ENCODE measurements around the gene OR51G1.
"Not testable (repeated sequence)": the region's sequence is repeated elsewhere in the genome, so short reads cannot be mapped to it uniquely, and the experiment has no call there.

OR51G1 gene, protein sequence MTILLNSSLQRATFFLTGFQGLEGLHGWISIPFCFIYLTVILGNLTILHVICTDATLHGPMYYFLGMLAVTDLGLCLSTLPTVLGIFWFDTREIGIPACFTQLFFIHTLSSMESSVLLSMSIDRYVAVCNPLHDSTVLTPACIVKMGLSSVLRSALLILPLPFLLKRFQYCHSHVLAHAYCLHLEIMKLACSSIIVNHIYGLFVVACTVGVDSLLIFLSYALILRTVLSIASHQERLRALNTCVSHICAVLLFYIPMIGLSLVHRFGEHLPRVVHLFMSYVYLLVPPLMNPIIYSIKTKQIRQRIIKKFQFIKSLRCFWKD

DNA sequence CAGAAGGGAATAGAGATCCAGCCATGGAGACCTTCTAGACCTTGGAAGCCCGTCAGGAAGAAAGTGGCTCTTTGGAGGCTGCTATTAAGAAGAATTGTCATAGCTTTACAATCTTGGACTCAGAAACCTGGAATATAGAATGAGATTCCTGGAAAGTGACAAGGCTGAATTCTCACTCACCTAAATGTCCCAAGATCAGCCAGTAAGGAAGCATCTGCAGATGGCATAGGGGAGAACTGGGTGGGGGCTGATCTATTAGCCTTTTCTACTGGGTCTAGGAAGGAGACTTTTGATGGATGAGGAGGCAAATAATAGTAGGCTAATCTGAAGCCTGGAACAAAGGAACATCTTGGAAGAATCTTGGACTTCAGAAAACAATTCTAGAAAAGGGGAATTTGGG lies at the start of gene OR51G1:
OR51G1 (minus strand) TSS at position 101 of the 400 bp plus-strand sequence; CDS start at position 101, 0 bp downstream.
- DNase-seq = no peak

DNA sequence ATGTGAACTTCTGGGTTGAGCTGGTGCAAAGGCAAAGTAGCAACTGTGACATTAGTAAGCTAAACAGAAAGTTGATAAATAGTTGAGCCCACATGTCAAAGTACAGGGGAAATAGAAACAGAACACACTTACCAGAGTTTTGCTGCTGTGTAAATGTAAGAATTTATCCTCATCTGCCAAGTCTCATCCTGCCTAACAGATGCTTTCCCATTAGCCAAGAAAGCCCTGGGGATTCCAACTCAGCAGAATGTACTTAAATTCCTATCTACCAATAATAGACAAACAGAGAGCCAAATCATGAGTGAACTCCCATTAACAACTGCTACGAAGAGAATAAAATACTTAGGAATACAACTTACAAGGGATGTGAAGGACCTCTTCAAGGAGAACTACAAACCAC lies 38.7 kb upstream of the OR51G1 start:
- no peak for DNase-seq

DNA sequence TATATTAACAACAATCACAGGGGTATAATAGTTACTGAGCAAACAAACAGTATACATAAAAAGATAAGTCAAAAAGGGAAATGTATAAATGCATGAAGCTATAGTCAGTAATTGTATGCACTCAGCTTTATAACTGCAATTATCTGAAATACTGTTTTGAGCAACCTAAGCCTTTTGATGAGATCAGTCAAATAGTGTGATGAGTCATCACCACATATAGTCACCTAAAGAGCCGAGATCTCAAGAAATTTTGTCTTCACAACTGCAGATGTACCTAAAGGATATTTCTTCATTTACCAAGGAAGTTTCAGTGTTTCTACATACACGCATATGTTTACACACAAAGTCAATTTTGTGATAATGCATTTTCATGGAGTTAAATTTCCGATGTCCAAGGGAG lies 36.7 kb upstream of the OR51G1 start:
- no peak for DNase-seq

DNA sequence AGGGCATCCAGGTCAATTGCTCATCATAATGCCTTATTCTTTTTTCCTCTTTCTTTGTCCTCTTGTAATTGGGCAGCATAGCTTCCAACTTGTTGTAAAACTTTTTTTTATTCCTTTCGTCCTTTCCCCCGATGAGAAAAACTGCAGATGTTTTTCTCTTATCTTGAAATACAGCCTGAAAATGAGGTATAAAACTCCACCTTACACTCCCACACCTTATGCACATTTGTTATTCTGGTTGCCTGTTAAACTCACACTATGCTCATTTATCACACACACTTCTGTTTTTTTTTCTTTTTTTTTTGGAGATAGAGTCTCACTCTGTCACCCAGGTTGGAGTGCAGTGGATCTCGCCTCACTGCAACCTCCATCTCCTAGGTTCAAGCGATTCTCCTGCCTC lies 33.3 kb upstream of the OR51G1 start:
- no peak for DNase-seq

DNA sequence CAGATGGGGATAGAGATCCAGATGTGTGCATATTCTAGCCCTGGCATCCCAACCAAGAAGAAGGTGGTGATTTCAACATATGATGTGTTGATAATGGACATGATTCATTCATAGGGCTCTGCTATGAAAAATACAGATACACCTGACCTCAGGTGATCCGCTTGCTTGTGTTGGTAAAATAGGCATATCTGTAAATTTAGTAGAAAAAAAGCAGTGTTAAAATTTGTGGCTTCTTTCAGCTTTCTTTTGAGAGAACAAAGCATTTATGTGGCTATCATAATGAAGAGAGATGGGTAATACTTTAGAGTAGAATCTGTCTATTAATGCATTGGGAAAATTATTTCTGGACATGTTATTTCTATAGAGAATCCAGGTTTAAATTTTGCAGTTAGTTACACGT lies 31.5 kb upstream of the OR51G1 start, which contains the start of gene OR51A2:
OR51A2 (minus strand) TSS at position 101 of the 400 bp plus-strand sequence; CDS start at position 101, 0 bp downstream.
- not testable (repeated sequence) for DNase-seq

DNA sequence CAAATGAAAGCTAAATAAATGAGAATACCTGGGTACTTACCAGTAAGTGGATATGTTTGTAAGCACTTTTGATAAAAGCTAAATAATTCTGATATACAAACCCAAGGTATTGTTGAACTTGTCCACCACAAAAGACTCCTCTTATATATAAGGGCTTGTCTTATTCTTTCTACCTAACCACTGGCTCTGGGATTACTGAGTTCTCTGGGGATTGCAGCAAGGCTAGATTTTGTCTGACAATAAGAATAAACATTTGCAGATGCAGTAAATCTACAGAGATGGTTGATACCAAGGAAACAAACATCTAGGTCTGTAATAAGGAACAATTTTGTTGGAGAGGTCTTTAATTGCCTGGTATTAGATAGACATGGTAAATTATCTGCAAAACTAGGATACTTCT lies 23.4 kb upstream of the OR51G1 start, which contains the start of gene OR51A4:
OR51A4 (minus strand) TSS at position 101 of the 400 bp plus-strand sequence. CDS start 505 bp downstream, outside the sequence.
- DNase-seq = no peak

DNA sequence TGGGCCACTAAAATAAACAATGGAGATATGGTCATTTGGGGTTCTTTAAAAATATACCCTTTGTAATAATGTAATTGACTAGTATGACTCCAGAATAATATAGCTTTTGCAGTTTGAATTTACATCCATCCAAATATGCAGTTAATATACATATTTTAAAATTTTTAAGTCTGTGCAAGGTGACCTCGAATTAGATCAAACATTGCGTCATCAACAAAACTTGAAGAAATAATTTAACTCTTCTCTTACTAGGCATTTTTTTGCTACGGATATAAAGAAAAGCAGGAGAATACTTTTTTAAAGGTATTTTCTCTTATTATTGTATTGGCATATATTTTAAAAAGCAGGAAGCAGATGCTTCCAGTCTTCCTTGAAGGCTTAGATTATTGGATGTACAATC lies 12.6 kb upstream of the OR51G1 start:
- DNase-seq = no peak

DNA sequence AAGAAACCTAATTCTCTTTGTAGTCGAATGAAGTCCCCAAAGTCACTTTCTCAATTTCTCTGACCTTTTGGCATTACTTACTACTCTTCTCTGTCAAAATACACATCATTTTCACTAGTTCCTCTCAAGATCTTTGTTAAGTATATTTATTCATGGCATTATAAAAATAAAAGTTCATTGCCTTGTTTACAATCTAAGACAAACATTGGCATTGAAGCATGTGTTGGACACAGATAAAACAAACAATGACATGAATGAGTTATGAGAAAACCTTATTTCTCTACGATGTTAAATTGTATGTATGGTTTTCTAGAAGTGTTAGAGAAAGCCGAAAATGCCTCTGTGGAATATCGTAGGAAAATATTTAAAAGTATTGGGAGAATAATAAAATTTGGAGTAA lies 8.6 kb upstream of the OR51G1 start:
- no peak for DNase-seq

DNA sequence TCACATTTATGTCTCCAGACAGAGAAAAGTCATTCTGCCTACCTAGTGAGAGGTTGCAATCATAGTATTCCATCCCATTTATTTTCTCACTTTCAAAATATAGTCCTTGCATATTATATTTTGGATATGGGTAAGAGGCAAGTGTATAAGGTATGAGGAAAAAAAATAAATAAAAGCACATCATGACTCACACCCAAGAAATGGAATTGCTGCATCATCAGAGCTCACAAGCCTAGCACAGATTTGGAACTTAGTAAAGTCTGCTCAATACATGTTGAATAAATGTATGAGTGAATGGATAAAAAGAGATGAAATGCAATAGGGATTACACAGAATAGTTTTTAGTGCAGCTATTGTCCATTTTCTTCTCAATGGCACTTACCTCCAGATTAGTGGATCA lies 2.5 kb upstream of the OR51G1 start:
- DNase-seq = no peak

DNA sequence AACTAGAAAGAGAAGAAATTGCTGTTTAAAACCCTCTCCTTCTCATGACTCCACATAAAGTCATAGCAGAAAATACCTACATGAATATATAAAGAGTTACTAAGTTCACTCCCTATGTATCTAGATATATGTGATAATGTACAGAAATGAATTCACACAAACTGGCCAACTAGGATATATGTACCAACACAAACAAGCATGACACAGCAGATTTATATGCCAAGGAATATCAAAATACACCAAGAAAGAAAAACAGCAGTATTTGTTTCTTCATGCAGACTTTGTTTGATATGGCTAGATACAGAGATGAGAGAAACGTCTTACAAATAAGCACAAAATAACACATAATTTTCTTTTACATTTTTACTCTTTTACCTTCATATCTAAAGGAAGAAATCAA lies 1.8 kb downstream of the OR51G1 start:
- no peak for DNase-seq

DNA sequence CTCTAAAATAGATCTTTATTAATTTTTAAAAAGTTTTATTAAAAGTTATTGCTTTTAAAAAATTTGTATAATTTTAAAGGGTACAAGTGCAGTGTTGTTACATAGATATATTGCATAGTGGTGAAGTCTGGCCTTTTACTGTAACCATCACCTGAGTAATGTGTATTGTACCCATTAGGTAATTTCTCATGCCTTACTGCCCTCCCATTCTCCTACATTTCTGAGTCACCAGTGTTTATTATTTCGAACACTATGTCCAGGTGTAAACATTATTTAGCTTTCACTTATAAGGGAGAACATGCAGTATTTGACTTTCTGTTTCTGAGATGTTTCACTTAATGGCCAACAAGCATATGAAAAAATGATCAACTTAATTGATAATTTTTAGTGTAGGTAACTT lies 2.3 kb downstream of the OR51G1 start:
- DNase-seq = no peak

DNA sequence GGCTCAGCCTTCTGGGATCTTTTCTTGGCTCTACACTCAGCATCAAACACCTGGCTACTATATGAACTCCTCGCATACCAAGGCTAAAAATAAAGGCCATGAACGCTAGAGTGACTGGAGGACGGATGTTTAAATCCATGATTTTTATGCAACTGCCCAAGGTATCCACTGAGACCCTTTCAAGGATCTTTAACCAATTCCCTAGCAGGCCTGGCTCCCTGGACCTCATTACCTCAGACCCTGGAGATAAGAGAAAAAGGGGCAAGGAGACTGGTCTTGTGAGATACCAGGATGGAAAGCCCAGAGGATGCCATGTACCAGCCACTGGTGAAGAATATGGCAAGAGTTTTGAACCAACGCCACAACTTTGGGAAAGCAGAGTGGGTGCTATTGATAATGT lies 4.9 kb downstream of the OR51G1 start, which contains the start of gene OR51G2:
OR51G2 (minus strand) TSS at position 101 of the 400 bp plus-strand sequence. CDS start 3,687 bp downstream, outside the sequence.
- no peak for DNase-seq

DNA sequence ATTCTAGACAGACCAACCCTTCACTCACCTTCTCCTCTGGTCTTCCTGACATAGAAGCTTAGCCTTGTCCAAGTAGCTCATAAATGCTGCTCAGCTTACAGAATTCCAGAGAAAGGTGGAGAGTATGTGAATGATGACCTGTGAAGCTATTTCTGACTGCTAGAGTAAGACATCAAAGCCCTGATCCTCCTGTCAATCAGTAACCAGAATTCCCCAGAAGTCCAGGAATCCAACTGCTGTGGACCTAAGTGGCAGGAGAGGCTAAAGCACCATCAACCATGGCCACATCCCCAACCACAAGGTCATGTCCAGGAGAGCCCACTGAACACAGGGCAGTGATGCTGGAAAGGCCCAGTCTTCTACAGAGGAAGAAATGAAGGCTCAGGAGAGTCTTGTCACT lies 7.6 kb downstream of the OR51G1 start:
- no peak for DNase-seq

DNA sequence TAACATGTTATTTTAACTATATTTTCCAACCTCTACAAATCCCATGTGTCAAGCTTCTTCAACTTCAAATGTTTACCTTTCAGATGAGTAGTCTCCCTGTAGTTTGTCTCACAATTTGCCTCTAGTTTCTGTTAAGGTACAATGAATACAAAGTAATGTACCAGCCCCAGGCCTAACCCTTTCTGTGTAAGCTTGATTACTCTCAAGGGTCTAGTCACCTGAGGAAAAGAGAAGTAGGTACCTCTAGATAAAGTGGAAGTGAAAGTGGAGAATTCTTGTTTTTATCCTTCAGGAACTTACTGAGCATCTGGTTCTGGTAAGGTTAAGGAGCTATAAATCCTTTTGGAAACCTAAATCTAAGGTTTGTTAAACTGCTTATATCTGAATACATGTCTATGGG lies 20.7 kb downstream of the OR51G1 start, which contains the start of gene OR51A7:
OR51A7 (plus strand) TSS at position 300 of the 400 bp plus-strand sequence. CDS start 3,587 bp downstream, outside the sequence.
- no peak for DNase-seq

DNA sequence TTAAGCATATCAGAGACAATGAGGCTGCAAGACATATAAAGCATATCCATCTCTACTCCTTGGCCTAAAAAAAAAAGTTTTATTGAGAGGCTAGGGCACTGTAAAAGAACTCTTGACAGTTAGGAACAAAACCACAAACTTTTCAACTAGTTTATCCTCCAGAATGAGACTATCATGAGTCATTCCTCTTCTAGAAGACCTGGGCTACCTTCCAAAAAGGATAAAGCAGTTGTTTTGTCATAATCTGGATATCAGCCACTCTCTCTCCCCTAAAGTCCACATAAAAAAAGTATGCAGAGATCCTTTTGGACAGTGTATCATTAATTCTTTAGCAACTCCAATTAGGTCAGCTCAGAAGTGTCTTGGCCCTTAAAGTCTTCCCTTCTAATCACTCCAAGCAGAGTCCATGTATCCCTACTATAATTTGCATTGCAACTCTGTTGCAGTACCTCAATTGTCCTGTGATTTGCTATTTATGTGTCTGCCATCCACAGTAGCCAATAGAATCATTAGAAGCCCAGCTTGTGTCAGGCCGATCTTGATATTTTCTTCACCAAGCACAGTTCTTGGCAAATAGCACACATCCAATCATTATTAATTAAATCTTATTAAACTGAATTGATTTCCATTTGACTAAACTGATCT lies 32.0 kb downstream of the OR51G1 start:
- no peak for DNase-seq

DNA sequence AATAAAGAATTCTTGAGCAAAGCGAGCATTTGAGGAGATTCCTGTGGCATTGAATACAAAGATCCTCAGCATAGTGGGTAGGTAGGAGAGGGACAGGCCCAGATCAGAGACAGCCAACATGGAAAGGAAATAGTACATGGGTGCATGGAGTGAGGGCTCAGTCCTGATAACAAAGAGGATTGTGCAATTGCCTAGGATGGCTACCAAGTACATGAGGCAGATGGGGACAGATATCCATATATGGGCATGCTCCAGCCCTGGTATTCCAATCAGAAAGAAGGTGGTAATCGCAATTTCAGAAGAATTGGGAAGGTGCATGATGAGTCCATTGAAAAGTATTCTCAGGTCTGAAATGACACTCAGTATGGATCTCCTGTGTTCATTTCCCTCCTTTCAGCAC lies 33.9 kb downstream of the OR51G1 start:
- DNase-seq = no peak

DNA sequence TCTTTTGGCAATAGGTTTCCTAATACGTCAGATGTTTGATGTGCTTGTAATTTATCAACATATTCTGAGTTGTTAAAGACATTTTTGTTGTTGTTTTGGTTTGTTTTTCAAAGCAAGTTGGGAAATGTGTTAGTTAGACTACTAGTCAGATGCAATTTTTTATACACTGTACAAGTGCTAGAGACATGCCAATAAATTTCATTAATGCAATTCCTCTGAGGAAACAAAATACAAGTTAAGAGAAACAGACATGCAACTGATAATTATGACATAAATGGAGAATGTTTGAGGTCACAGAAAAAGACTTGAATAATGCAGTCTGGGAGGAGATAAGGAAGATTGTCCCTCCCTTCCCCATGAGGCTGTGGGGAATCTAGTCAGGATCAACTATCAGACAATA lies 36.5 kb downstream of the OR51G1 start:
- DNase-seq = no peak

DNA sequence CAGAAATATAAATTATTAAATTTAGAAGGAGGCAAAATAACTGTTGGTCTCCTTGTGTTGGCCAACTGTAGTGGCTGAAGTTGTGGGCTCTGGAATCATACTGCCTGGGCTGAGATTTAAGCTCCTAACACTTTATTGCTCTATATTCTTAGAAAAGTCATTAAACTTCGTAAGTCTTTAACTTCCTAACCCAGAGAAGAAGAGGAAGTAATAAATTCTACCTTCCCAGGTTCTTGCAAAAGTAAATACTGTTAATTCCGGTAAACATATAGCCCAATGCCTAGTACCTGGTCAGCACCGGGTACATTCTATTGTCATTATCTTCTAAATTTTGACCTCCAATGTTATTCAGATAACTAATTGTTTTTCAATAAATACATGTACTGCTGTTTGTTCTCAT lies 38.0 kb downstream of the OR51G1 start:
- no peak for DNase-seq

DNA sequence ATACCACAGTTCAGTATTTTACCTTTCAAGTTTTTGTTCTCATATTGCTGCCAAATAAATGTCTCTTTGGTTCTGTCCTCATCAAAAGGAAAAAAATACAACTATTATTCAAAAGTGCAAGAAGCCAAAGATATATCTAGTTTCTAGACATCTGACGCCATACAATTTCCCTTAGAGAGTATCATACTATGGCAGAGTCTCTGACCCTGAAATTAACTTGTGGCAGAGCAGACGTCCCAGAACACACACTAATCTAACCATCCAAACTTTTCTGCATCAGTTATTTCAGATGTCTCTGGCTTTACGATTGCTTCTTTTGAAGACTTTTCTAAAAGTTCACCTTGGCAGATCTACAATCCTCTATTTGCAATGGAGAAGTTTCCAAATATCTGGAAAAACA lies 39.8 kb downstream of the OR51G1 start:
- no peak for DNase-seq

DNA sequence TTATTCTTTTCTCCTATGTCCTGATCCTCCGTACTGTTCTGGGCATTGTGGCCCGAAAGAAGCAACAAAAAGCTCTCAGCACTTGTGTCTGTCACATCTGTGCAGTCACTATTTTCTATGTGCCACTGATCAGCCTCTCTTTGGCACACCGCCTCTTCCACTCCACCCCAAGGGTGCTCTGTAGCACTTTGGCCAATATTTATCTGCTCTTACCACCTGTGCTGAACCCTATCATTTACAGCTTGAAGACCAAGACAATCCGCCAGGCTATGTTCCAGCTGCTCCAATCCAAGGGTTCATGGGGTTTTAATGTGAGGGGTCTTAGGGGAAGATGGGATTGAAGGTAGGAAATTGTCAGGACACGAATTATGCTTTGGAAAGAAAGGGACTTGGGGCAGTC lies 41.6 kb downstream of the OR51G1 start:
- DNase-seq = no peak

DNA sequence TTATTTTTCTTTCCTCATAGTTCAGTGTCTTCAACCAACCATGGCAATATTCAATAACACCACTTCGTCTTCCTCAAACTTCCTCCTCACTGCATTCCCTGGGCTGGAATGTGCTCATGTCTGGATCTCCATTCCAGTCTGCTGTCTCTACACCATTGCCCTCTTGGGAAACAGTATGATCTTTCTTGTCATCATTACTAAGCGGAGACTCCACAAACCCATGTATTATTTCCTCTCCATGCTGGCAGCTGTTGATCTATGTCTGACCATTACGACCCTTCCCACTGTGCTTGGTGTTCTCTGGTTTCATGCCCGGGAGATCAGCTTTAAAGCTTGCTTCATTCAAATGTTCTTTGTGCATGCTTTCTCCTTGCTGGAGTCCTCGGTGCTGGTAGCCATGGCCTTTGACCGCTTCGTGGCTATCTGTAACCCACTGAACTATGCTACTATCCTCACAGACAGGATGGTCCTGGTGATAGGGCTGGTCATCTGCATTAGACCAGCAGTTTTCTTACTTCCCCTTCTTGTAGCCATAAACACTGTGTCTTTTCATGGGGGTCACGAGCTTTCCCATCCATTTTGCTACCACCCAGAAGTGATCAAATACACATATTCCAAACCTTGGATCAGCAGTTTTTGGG lies 42.2 kb downstream of the OR51G1 start, which contains the start of gene OR51T1:
OR51T1 (plus strand) TSS at position 41 of the 641 bp plus-strand sequence; CDS start at position 41, 0 bp downstream.
- no peak for DNase-seq

DNA sequence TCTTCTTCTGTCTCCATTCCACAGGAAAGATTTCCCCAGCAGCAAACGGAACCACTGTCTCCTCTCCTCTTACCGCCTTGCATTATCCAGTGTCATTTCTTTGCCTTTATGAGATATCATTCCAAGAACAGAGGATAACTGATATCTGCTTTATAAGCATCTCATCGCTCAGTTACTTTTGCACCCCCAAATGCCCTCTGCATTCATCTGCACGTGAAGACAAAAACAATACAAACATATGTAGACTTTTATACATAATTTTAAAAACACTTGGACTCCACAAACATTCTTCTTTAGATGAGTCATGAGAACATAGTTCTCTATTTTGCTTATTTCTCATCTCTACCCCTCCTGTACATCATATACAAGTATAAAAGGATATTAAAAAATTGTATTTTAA lies 43.0 kb downstream of the OR51G1 start:
- no peak for DNase-seq

All from suppressor macrophage treated with lipopolysaccharide for 4 hours (primary cell).